C4-2B (cell line): Measurements from ENCODE around the gene C11orf86.
"Not testable (repeated sequence)": the region's sequence is repeated elsewhere in the genome, so short reads cannot be mapped to it uniquely, and the experiment has no call there.

Source experiments
- ZFX ChIP-seq: fragments of 450-650 bp; IDR thresholded peaks from 2 replicates; pipeline ENCODE4 v1.6.1; 2017
- TF ChIP-seq, protein P1 (sequence below): fragments of 450-650 bp; conservative IDR thresholded peaks from 2 replicates; pipeline ENCODE4 v1.5.1; 2017; ENCODE audit warnings: mild to moderate bottlenecking

DNA sequence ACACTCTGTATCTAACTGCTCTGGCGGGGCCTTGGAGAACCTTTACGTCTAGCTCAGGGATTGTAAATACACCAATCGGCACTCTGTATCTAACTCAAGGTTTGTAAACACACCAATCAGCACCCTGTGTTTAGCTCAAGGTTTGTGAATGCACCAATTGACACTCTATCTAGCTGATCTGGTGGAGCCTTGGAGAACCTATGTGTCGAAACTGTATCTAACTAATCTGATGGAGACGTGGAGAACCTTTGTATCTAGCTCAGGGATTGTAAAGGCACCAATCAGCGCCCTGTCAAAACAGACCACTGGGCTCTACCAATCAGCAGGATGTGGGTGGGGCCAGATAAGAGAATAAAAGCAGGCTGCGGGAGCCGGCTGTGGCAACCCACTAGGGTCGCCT, 14.3 kb downstream of the C11orf86 start:
- TF ChIP-seq, protein P1, sequence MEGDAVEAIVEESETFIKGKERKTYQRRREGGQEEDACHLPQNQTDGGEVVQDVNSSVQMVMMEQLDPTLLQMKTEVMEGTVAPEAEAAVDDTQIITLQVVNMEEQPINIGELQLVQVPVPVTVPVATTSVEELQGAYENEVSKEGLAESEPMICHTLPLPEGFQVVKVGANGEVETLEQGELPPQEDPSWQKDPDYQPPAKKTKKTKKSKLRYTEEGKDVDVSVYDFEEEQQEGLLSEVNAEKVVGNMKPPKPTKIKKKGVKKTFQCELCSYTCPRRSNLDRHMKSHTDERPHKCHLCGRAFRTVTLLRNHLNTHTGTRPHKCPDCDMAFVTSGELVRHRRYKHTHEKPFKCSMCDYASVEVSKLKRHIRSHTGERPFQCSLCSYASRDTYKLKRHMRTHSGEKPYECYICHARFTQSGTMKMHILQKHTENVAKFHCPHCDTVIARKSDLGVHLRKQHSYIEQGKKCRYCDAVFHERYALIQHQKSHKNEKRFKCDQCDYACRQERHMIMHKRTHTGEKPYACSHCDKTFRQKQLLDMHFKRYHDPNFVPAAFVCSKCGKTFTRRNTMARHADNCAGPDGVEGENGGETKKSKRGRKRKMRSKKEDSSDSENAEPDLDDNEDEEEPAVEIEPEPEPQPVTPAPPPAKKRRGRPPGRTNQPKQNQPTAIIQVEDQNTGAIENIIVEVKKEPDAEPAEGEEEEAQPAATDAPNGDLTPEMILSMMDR: not testable (repeated sequence)
- not testable (repeated sequence) for TF ChIP-seq ZFX
